ENCODE measurements around the gene VPS26A.

DNA sequence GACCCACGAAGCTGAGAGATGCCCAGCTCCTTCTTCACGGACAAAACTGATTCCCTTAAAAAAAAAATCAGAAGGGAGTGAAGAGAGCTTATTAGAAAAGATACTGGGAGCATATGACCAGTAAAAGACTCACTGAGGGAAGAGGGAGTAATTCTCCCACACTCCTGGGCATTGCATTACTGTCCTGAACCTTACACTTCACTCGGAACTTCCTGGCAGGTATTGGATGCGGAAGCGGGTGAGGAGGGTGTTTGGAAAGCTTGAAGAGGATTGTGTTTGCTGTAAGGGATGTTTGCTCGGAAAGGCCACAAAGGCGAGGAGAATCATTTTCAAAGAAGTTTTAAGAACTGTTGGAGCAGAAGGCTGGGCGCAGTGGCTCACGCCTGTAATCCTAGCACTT, 96.5 kb downstream of the VPS26A start:
- TF ChIP-seq, protein P1, sequence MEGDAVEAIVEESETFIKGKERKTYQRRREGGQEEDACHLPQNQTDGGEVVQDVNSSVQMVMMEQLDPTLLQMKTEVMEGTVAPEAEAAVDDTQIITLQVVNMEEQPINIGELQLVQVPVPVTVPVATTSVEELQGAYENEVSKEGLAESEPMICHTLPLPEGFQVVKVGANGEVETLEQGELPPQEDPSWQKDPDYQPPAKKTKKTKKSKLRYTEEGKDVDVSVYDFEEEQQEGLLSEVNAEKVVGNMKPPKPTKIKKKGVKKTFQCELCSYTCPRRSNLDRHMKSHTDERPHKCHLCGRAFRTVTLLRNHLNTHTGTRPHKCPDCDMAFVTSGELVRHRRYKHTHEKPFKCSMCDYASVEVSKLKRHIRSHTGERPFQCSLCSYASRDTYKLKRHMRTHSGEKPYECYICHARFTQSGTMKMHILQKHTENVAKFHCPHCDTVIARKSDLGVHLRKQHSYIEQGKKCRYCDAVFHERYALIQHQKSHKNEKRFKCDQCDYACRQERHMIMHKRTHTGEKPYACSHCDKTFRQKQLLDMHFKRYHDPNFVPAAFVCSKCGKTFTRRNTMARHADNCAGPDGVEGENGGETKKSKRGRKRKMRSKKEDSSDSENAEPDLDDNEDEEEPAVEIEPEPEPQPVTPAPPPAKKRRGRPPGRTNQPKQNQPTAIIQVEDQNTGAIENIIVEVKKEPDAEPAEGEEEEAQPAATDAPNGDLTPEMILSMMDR (IDR thresholded peaks at IDR 0.05): no peak
- no peak for TF ChIP-seq CBFB (CRISPR knock-in tag; IDR thresholded peaks at IDR 0.05; ENCODE audit: low read depth)
- no peak for TF ChIP-seq ZNF138 (CRISPR knock-in tag; conservative IDR thresholded peaks at IDR 0.05)
- TF ChIP-seq NFYB (CRISPR knock-in tag; conservative IDR thresholded peaks at IDR 0.05; ENCODE audit: low read depth): no peak
- no peak for TF ChIP-seq JUN (CRISPR knock-in tag; IDR thresholded peaks at IDR 0.05)
- TF ChIP-seq, protein P2, sequence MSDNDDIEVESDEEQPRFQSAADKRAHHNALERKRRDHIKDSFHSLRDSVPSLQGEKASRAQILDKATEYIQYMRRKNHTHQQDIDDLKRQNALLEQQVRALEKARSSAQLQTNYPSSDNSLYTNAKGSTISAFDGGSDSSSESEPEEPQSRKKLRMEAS (CRISPR knock-in tag; IDR thresholded peaks at IDR 0.05): no peak
